Adipocyte (in vitro differentiated cells): ENCODE data around the gene PRTFDC1.

Experiments used
- DNase-seq: peaks from one replicate; pipeline ENCODE4 v3.0.0-alpha.2; 2015; ENCODE audit warnings: low read depth
- H3K27me3 ChIP-seq: replicated peaks from 2 replicates; pipeline ENCODE4 v1.7.0; 2013; ENCODE audit warnings: mild to moderate bottlenecking, low read length, moderate library complexity; ENCODE audit not compliant: control insufficient read depth, insufficient read depth
- H3K36me3 ChIP-seq: 2 replicates; pipeline ENCODE4 v1.7.0; 2013; ENCODE audit warnings: low read length, mild to moderate bottlenecking, moderate library complexity; ENCODE audit not compliant: control insufficient read depth, insufficient read depth, severe bottlenecking
- H3K4me1 ChIP-seq: 2 replicates; pipeline ENCODE4 v1.7.0; 2013; ENCODE audit warnings: mild to moderate bottlenecking, low read length, moderate library complexity; ENCODE audit not compliant: control insufficient read depth, insufficient read depth
- H3K4me3 ChIP-seq: 2 replicates; pipeline ENCODE4 v1.7.0; 2013; ENCODE audit warnings: mild to moderate bottlenecking, low read length, moderate library complexity
- H3K9ac ChIP-seq: 2 replicates; pipeline ENCODE4 v1.7.0; 2013; ENCODE audit warnings: mild to moderate bottlenecking, low read length, moderate library complexity
- H3K9me3 ChIP-seq: 2 replicates; pipeline ENCODE4 v1.7.0; 2013; ENCODE audit warnings: mild to moderate bottlenecking, low read length, moderate library complexity; ENCODE audit not compliant: control insufficient read depth

Gene PRTFDC1

DNA sequence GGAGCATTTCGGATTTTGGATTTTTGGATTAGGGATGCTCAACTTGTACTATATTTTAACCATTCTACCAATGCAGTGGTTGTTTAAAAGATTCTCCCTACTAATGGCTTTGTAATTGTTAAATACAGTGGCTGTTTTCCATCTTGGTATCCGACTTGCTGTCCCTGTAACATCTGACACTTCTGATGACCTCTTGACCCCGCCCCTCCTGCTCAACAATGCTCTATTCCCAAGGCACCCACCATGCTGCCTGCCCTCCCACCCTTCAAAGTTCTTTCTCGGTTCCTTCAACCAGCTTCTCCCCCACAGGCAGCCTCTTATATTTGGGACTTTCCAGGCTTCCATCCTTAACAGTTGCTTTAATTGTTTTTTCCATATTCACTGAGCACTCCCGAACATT lies 2.0 kb downstream of the PRTFDC1 start:
- Histone ChIP-seq H3K36me3 (no peaks in the 10 kb centered on the region), H3K4me1 (peaks cover 39% of the 10 kb centered on the region), H3K9ac (no peak overlapping the region), H3K9me3 (no peaks in the 10 kb centered on the region), H3K4me3 (no peak overlapping the region), H3K27me3 (no peaks in the 10 kb centered on the region)
- DNase-seq = no peak

- no peak overlapping the region for H3K4me3 ChIP-seq
- no peak overlapping the region for H3K9ac ChIP-seq
- no peaks in the 10 kb centered on the region for H3K9me3 ChIP-seq
- DNase-seq = no peak
- H3K4me1 ChIP-seq = peaks cover 42% of the 10 kb centered on the region
- H3K36me3 ChIP-seq = no peaks in the 10 kb centered on the region
- no peaks in the 10 kb centered on the region for H3K27me3 ChIP-seq
Observed at GRCh38 chr10:24949616-24950015, 2.8 kb downstream of the PRTFDC1 start.

DNA sequence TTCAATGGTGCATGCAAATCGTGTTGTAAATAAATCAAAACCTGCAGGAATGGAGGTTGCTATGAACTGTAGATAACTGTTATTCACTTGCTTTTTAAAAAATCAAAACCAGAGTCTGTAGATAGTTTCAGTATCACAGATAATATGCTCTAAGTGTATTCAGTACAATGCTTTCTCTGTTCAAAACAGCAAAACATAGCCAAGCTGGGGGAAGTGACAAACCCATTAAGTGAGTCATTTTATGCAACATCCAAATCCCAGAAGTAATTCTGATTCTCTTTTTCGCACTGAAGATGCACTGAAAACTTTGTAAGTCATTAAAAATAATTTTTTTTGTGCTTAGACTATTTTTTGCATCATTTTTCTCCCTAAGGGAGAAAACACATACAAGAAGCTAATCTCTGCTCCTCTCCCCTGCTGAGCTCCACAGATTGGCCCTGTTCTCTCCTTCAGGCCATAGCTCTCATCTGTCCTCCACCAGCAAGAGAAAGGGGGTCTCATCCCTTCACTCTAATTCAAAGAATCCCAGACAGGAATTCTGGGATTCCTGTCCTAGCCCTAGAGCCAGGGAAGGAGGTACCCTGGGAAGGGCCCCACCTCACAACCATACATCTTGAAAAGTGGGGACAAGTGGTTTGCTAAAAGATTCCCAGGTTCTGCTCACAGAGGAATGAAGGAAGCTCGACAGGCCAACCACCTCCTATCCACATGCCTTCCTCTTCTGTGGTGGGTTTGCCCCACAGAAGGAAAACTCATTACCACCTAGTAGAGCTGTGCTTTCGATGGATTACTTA lies 4.9 kb downstream of the PRTFDC1 start:
- peaks cover 26% of the 10 kb centered on the region for H3K4me1 ChIP-seq
- DNase-seq = no peak
- H3K27me3 ChIP-seq = no peaks in the 10 kb centered on the region
- H3K9ac ChIP-seq = peak overlapping the region; percentile 37
- peak overlapping the region; percentile 58 for H3K4me3 ChIP-seq
- H3K36me3 ChIP-seq = no peaks in the 10 kb centered on the region
- no peaks in the 10 kb centered on the region for H3K9me3 ChIP-seq

GRCh38 chr10:24944512-24945255 lies 7.7 kb downstream of the PRTFDC1 start:
- no peaks in the 10 kb centered on the region for H3K36me3 ChIP-seq
- no peaks in the 10 kb centered on the region for H3K27me3 ChIP-seq
- peak; percentile 48 for DNase-seq
- no peak overlapping the region for H3K4me3 ChIP-seq
- H3K9me3 ChIP-seq = no peaks in the 10 kb centered on the region
- H3K4me1 ChIP-seq = peaks cover 16% of the 10 kb centered on the region
- no peak overlapping the region for H3K9ac ChIP-seq

- no peaks in the 10 kb centered on the region for H3K27me3 ChIP-seq
- no peak overlapping the region for H3K4me3 ChIP-seq
- no peak for DNase-seq
- H3K9ac ChIP-seq = no peak overlapping the region
- no peaks in the 10 kb centered on the region for H3K4me1 ChIP-seq
- H3K9me3 ChIP-seq = no peaks in the 10 kb centered on the region
- H3K36me3 ChIP-seq = no peaks in the 10 kb centered on the region
Observed at GRCh38 chr10:24938525-24938924, 13.9 kb downstream of the PRTFDC1 start.

- H3K36me3 ChIP-seq = no peaks in the 10 kb centered on the region
- H3K4me1 ChIP-seq = no peaks in the 10 kb centered on the region
- no peaks in the 10 kb centered on the region for H3K9me3 ChIP-seq
- no peak overlapping the region for H3K4me3 ChIP-seq
- no peak overlapping the region for H3K9ac ChIP-seq
- H3K27me3 ChIP-seq = no peaks in the 10 kb centered on the region
- DNase-seq = no peak
Observed at GRCh38 chr10:24938076-24938475, 14.3 kb downstream of the PRTFDC1 start.

DNA sequence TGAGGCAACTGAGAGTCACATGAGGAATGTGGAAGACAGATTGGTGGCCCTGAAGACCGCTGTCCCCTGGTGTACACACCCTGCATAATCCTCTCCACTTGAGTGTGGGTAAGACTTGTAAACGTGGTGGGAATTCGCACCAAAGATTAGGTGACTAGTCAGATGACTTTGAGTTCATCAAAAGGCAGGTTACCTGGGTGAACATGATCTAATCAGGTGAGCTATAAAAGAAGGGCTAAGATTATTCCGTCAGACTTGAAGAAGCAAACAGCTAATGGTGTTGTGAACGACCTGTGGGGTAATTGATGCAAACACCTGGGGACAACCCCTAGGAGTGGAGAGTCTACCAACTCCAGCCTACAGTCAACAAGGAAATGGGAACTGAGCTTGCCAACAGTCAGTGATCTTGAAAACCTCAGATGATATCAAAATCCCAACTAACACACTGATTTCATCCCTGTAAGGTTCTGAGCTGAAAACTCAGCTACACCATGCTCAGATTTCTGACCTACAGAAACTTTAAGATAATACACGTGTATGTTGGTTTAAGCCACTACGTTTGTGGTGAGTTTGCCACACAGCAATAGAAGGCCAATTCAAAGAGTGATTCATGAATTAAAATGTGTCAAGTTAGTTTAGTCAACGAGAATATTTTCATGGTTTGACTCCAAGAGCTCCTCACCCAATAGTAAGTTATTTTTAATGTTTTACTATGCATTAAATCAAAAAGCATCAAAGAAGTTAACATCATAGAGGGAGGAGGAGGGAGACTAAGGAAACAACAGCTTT lies 16.7 kb downstream of the PRTFDC1 start:
- Histone ChIP-seq H3K9me3 (peaks cover 3% of the 10 kb centered on the region), H3K4me1 (peaks cover under 1% of the 10 kb centered on the region), H3K27me3 (no peaks in the 10 kb centered on the region), H3K36me3 (no peaks in the 10 kb centered on the region), H3K9ac (no peak overlapping the region), H3K4me3 (no peak overlapping the region)
- DNase-seq = no peak

DNA sequence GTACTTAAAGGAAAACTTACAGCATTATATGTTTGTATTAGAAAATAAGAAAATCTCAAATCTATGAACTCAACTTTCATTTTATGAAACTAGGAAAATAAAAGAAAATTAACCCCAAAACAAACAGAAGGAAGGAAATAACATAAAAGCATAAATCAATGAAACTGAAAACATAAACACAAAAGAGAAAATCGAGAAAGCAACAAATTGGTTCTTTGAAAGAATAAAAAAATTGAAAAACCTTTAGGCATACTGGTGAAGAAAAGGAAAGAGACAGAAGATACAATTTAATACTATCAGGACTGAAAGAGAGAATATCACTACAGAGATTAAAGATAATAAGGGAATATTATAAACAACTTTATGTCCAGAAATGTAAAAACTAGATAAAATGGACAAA lies 21.2 kb downstream of the PRTFDC1 start:
- no peaks in the 10 kb centered on the region for H3K27me3 ChIP-seq
- H3K4me1 ChIP-seq = peaks cover 19% of the 10 kb centered on the region
- no peak overlapping the region for H3K9ac ChIP-seq
- H3K4me3 ChIP-seq = no peak overlapping the region
- no peaks in the 10 kb centered on the region for H3K36me3 ChIP-seq
- no peak for DNase-seq
- peaks cover 3% of the 10 kb centered on the region for H3K9me3 ChIP-seq

DNA sequence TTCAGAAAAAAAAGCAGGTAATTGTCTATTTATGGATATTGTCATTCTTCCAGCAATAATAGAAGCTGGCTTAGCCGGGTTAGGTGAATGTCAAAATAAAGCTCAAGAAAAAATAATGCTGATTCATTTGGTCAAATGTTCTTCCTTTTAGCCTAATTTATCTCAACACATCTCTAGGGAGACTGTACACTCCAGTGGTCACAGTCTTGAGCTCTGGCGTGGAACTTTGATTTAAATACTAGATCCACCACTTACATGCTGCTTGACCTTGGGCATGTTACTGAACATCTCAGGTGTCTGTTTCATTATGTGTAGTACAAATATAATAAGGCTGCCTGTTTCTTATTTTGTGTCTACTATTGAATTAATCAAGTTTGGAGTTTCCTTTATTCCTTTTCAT lies 22.0 kb downstream of the PRTFDC1 start:
- Histone ChIP-seq H3K9me3 (peaks cover 3% of the 10 kb centered on the region), H3K9ac (no peak overlapping the region), H3K36me3 (no peaks in the 10 kb centered on the region), H3K4me3 (no peak overlapping the region), H3K4me1 (peaks cover 19% of the 10 kb centered on the region), H3K27me3 (no peaks in the 10 kb centered on the region)
- DNase-seq = no peak

- DNase-seq = no peak
- H3K4me1 ChIP-seq = peaks cover 19% of the 10 kb centered on the region
- no peak overlapping the region for H3K4me3 ChIP-seq
- H3K27me3 ChIP-seq = no peaks in the 10 kb centered on the region
- H3K9me3 ChIP-seq = peaks cover 3% of the 10 kb centered on the region
- no peaks in the 10 kb centered on the region for H3K36me3 ChIP-seq
- no peak overlapping the region for H3K9ac ChIP-seq
Observed at GRCh38 chr10:24929904-24930303, 22.5 kb downstream of the PRTFDC1 start.

DNA sequence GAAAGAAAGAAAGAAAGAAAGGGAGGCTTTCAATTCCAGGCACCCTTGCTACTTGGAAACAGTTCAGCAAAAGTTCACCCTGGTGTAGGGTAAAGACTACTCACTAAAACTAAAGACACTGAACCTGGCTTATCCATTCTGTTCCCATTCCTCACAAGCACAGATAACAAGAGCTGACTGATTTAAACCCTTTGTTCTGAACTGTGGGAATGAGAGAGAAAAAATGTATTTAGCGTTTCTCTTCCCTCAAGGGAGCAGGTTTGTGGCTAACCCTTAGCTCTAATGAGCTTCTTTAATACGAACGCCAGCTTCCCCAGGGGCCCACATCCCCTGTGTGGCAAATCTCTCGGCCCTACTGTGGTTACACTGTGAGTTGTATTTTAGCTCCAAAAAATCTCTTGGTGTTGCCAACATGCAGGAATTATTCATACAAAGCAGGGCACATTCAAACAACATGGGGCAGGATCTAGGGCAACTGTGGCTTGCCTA lies 23.3 kb downstream of the PRTFDC1 start:
- Histone ChIP-seq H3K27me3 (no peaks in the 10 kb centered on the region), H3K9ac (no peak overlapping the region), H3K36me3 (no peaks in the 10 kb centered on the region), H3K4me1 (peaks cover 19% of the 10 kb centered on the region), H3K4me3 (no peak overlapping the region), H3K9me3 (peaks cover 3% of the 10 kb centered on the region)
- peak; percentile 64 for DNase-seq
